ENCODE measurements around the gene MAP7D3.
A peak's percentile ranks its signal among the peaks of the same experiment; 100 is the strongest.

MAP7D3 gene

GRCh38 chrX:136209016-136209738 lies 42.0 kb downstream of the MAP7D3 start:
- DNase-seq (ENCODE audit: low read depth, low spot score), result no peak
- no peak overlapping the region for H3K27ac ChIP-seq

DNA sequence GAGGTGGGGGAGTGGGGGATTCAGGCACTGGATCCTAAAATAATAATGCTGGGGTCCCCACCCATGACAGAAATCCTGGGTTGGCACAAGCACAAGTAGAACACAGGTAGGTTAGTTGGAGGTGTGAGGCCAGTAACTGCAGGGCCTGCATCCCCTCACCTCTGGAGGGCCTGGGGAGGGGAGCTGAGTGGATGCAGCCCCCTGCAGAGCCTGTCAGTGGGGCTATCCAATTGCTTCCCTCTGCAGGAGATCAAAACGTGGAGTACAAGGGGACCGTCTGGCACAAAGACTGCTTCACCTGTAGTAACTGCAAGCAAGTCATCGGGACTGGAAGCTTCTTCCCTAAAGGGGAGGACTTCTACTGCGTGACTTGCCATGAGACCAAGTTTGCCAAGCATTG lies 43.7 kb downstream of the MAP7D3 start:
- DNase-seq (ENCODE audit: low read depth, low spot score), result no peak
- no peak overlapping the region for H3K27ac ChIP-seq

- no peak overlapping the region for H3K27ac ChIP-seq
- no peak for DNase-seq (ENCODE audit: low read depth, low spot score)
These were observed 44.3 kb downstream of the MAP7D3 start for GRCh38 chrX:136206916-136207315.

- no peak overlapping the region for H3K27ac ChIP-seq
- no peak for DNase-seq (ENCODE audit: low read depth, low spot score)
These were observed 45.3 kb downstream of the MAP7D3 start for GRCh38 chrX:136205882-136206380.

DNA sequence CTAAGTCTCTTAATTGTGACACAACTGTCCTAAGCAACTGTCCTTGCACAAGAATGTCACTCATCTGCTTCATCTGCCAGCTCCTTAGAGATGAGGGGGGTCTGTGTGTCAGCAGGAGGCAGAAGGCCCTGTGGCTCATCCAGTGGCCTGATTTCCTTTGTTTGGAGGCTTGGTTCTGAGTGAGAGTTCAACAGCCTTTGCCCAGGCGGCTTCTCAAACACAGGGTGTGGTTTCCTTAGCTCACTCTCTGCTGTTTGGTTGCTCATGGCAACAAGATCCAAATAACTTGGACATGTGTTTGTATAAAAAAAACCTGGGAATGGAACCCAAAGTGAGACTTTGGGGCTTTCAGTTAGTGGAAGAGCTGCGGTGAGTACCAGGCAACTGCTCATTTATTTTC lies 46.6 kb downstream of the MAP7D3 start:
- DNase-seq (ENCODE audit: low read depth, low spot score), result no peak
- no peak overlapping the region for H3K27ac ChIP-seq

- DNase-seq (ENCODE audit: low read depth, low spot score), result no peak
- H3K27ac ChIP-seq, result no peak overlapping the region
These were observed 47.2 kb downstream of the MAP7D3 start for GRCh38 chrX:136203951-136204350.

DNA sequence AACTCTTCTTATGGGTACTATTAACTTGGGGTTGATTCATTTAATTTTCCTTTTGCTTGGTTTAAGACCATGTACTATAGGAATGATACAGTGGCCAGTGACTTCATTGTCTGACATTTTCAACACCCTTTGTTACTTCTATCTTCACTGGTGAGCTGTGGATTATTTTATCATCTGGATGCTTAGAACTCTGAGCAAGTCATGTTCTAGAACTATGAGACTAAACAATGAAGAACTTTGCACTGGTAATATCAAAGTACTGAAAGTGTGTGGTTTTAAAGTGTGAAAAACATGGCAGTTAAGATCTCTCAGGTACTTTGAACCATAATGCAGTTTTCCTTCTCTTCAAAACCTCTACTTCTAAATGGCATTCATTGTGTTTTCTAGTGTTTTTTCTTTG lies 47.8 kb downstream of the MAP7D3 start:
- DNase-seq (ENCODE audit: low read depth, low spot score), result no peak
- H3K27ac ChIP-seq, result no peak overlapping the region

DNA sequence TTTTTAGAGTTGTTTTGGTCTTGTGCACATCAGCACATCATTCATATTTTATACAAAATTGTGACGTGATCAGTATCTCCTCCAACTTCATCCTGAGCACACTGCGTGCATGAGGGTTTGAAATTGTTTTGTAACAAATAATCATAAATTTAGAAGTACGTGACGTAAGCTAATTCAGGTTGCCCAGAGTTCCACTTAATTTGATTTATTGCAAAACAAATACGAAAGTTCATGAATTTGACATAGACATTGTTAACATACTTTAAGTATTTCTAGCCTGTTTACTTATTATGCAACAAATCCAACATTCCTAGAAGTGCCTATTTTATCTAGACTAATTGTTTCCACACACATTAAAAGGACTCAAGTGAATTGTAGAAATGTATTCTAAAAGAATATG lies 48.3 kb downstream of the MAP7D3 start:
- H3K27ac ChIP-seq, result no peak overlapping the region
- no peak for DNase-seq (ENCODE audit: low read depth, low spot score)

DNA sequence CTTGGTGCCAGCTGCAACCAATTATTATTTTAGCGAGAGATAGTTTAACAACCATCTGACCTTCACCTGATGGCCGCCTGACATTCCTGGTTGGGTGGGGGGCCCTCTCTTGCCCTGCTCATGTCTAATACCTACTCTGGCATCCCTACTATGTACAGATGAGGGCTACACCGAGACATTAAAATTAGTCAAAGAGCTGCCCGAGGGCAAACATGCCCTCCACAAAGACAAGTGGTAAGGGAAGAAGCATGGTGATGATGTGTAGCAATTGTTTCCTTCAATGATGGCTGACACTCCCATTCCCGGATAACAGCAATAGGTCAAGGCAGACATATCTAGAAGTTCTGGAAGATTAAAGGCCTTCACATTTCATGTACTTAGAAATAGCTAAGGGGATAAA lies 49.6 kb downstream of the MAP7D3 start:
- no peak overlapping the region for H3K27ac ChIP-seq
- no peak for DNase-seq (ENCODE audit: low read depth, low spot score)

DNA sequence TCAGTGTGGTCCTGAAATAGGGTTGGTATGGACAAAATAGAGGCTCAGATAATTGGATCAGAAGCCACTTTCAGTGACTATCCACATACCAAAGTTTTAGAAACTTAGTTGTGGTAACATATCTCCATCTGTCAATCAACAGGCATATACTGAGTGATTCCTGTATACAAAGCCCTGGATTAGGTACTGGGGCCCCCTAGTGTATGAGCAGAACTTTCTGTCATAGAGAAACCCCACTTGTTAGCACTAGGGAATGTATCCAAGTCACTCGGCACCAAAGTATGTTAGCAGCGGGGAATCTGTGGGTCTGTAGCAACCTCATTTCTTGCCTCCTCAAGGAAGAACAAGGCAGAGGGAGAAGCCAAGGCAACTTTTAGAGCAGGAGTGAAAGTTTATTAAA lies 50.7 kb downstream of the MAP7D3 start:
- no peak for DNase-seq (ENCODE audit: low read depth, low spot score)
- no peak overlapping the region for H3K27ac ChIP-seq

DNA sequence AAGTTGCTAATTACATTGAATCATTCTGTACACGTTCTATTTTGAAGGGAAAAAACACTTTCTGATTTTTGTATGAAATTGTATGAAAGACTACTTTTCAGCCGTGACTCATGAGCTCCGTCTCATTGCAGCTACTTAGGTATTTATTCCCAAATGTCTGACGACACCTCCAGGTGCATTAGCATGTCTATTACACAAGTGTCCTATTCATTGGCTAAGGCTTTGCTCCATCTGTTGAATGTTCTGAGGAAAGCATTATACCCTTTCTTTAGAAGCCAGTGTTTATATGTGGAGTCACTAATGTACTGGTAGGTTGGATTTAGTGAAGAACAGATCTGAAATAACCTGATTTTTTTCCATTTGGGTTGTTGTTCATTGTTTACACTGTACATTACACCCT lies 51.8 kb downstream of the MAP7D3 start:
- H3K27ac ChIP-seq, result peak overlapping the region; percentile 13
- DNase-seq (ENCODE audit: low read depth, low spot score), result no peak

- peak overlapping the region; percentile 13 for H3K27ac ChIP-seq
- no peak for DNase-seq (ENCODE audit: low read depth, low spot score)
These were observed 52.4 kb downstream of the MAP7D3 start for GRCh38 chrX:136198678-136199243.

DNA sequence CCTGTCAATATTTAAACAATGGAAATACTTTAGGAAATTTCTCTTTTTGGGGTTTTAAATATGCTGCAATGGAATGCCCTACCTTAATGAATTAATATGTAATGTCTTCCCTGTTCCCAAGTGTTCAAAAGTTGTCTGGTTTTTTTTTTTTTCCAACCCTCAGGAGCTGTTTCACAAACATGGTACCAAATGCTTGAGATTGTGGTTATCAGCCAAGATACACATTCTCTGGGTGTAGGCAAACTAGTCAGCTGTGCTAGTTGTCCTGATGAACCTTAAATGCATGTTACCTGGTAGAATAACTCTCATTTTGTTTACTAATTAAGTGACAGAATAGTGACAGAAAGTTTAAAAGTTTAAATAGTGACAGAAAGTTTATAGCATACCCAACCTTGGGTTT lies 53.2 kb downstream of the MAP7D3 start:
- H3K27ac ChIP-seq, result no peak overlapping the region
- DNase-seq (ENCODE audit: low read depth, low spot score), result no peak

DNA sequence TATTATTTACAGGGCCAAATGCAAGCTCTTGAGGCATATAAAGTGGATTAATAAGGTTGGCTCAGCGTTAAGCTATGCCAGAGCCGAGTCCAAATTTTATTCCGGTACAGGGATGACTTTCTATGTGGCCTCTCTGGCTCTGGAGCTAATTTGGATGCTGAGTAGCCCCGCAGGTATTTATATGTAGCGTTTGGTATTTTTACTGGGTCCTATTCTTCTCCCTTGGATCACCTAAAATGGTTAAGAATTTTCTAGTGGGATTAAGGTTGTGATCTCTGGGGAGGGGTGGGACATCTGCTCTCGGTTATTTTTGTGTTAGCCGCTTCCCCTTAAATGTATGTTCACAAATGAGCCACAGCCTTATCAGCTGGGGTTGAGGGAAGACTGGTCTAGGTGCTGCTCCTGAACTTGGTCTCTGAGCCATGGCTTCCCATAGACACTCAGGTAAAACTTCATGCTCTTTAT lies 54.5 kb downstream of the MAP7D3 start:
- DNase-seq (ENCODE audit: low read depth, low spot score), result no peak

GRCh38 chrX:136195247-136195646 lies 56.0 kb downstream of the MAP7D3 start:
- H3K27ac ChIP-seq, result no peak overlapping the region
- DNase-seq (ENCODE audit: low read depth, low spot score), result no peak

More for the DNA sequence above, 54.5 kb downstream of the MAP7D3 start:
- H3K27ac ChIP-seq, result no peak overlapping the region

DNA sequence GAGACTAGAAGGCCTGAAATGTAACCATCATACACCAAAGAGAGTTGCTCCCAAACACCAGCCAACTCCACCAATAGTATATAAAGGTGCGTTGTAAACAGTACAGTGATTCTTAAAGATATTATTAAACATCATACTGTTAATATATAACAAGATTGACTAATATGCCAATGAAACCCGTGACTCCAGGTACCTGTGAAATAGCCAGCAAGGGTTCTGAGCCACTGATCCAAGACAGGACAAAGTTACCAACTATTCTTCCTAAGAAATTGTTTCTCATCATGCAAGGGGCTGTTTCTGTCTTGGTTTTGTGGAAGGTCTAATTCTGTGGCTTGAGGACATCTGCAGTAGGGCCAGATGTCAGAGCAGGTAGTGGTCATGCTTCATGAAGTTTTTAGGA lies 56.7 kb downstream of the MAP7D3 start:
- no peak for DNase-seq (ENCODE audit: low read depth, low spot score)
- H3K27ac ChIP-seq, result no peak overlapping the region

DNA sequence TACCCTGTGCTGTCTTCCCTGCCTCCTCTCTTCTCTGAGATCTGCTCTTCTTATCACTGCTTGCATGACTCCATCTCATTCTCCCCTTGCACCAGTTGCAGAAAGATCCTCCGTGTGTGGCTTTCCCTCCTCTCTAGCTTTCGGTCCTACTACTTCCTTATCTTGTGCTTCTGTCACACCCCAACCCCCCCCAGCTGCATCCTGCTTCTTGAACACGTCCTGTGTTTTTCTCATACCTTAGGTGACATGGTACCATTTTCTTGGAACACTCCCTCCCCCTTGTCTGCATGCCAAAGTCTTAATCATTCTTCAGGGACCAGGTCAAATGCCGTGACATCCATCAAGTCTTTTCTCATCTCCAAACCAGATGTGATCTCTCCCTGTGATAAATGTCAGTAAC lies 57.4 kb downstream of the MAP7D3 start:
- no peak overlapping the region for H3K27ac ChIP-seq
- no peak for DNase-seq (ENCODE audit: low read depth, low spot score)

GRCh38 chrX:136192839-136193414 lies 58.3 kb downstream of the MAP7D3 start:
- no peak overlapping the region for H3K27ac ChIP-seq
- DNase-seq (ENCODE audit: low read depth, low spot score), result no peak

DNA sequence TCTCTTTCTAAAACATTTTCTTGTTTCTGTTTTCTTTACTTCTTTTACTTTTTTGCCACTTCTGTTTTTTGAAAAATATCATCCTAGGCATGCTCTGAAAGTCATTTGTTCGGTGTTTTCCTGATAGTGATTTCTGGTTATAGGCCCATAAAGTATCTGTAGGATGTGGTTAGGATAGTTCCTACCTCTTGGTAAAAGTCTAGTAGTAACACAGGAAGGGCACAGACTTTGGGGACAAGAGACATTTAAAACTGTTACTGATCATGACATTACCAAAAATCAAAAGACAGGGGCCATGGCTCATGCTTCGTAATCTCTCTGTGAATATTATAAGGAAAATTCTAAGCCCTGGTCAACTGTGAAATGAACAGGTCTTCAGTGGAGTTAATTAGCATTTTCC lies 59.1 kb downstream of the MAP7D3 start:
- H3K27ac ChIP-seq, result no peak overlapping the region
- DNase-seq (ENCODE audit: low read depth, low spot score), result no peak

GRCh38 chrX:136191171-136191570 lies 60.0 kb downstream of the MAP7D3 start:
- no peak for DNase-seq (ENCODE audit: low read depth, low spot score)
- H3K27ac ChIP-seq, result no peak overlapping the region

DNA sequence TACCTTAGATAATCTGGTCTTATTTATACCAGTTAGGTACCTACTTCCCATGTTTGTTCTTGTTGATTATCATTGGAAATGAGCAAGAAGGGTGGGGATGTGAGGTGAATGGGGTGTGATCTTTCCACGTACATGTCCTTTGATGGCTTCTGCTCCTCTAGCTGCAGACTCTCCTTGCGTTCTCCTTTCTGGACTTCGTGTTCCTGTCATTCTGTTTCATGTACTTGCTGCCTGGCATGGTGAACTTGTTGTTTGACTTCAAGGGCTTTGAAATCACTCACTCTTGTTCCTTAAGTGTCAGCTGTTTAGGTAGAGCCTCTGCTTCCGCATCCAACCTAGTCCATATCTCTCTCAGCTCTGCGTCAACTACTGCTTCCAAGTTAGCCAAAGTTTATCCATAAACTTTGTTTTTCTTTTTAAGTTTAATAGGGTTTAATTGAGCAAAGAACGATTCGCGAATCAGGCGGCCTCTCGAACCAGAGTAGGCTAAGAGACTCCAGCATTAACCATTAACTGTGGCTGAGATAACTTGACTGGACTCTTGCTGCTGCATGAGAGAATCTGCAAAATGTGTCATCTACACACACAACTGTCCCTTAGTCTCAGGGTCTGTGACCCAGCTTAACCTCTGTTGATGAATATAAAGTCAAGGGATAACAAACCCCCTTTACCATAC lies 61.0 kb downstream of the MAP7D3 start:
- no peak overlapping the region for H3K27ac ChIP-seq
- DNase-seq (ENCODE audit: low read depth, low spot score), result no peak
